DND-41 (cell line): ENCODE measurements around the gene MRPL36.

Experiments
- CTCF ChIP-seq: IDR thresholded peaks from 2 replicates; pipeline ENCODE4 v1.5.1; 2012; ENCODE audit warnings: borderline replicate concordance, low read length, moderate library complexity, mild to moderate bottlenecking; ENCODE audit not compliant: poor library complexity, severe bottlenecking; ENCODE audit errors: extremely low read depth
- EZH2 ChIP-seq: IDR thresholded peaks from 3 replicates; pipeline ENCODE4 v1.6.1; 2012; ENCODE audit warnings: borderline replicate concordance, low read depth, mild to moderate bottlenecking, moderate library complexity, low read length, inconsistent platforms; ENCODE audit not compliant: severe bottlenecking

GRCh38 chr5:1800472-1801221 lies 1.0 kb upstream of the MRPL36 start:
- TF ChIP-seq CTCF (peak; percentile 9), EZH2 (no peak)
